HEK293 (cell line): Measurements from ENCODE around the gene TUFM.
A peak's percentile ranks its signal among the peaks of the same experiment; 100 is the strongest.

Experiments used
- CTCF ChIA-PET: fragments of 350-600 bp; formaldehyde crosslinking; extraction: SDS; loops from one replicate; lab custom pipeline; 2021; ENCODE audit warnings: antibody characterized with exemption; lab: Yijun Ruan, JAX
- POLR2A ChIA-PET: fragments of 300-600 bp; formaldehyde crosslinking; extraction: SDS; loops from one replicate; lab custom pipeline; 2020; ENCODE audit warnings: antibody characterized with exemption, inconsistent platforms; lab: Yijun Ruan, JAX
- H3K27ac ChIP-seq: fragments of 200-500 bp; sonication (Bioruptor generic); 2 replicates; pipeline ENCODE4 v1.5.1; 2014; ENCODE audit warnings: low read depth, low read length, control low read depth, inconsistent platforms; ENCODE audit errors: extremely low read depth
- H3K36me3 ChIP-seq, 2 experiments: fragments of 200-500 bp in 1 of 2; sonication (Bioruptor generic) in 1 of 2; 1 replicate in 1 of 2; 2 replicates in 1 of 2; pipeline ENCODE4 v1.5.1; 2014 to 2017; ENCODE audit warnings: inconsistent platforms in 2 of 2, low read length in 2 of 2; ENCODE audit not compliant: control insufficient read depth in 2 of 2, insufficient read depth in 1 of 2
- H3K4me1 ChIP-seq: fragments of 200-500 bp; sonication (Bioruptor generic); 2 replicates; pipeline ENCODE4 v1.5.1; 2014; ENCODE audit warnings: mild to moderate bottlenecking, low read length, inconsistent platforms; ENCODE audit not compliant: control insufficient read depth, insufficient read depth
- H3K4me3 ChIP-seq: 2 replicates; pipeline ENCODE4 v1.5.1; 2011; ENCODE audit warnings: low read depth, mild to moderate bottlenecking, control low read depth, low read length, moderate library complexity
- H3K9me3 ChIP-seq: fragments of 200-500 bp; sonication (Bioruptor generic); 2 replicates; pipeline ENCODE4 v1.5.1; 2014; ENCODE audit warnings: low read depth, low read length, inconsistent platforms; ENCODE audit not compliant: control insufficient read depth, insufficient read depth
- BCL11A ChIP-seq: fragments of 450-650 bp; formaldehyde crosslinking; IDR thresholded peaks from 2 replicates; pipeline ENCODE4 v1.5.1; 2016; ENCODE audit warnings: low read depth, missing biosample characterization, missing genetic modification characterization
- CTCF ChIP-seq: fragments of 450-650 bp; formaldehyde crosslinking; IDR thresholded peaks from 2 replicates; pipeline ENCODE4 v1.5.1; 2016; ENCODE audit warnings: missing biosample characterization, missing genetic modification characterization
- EGR2 ChIP-seq: fragments of 450-650 bp; formaldehyde crosslinking; IDR thresholded peaks from 2 replicates; pipeline ENCODE4 v1.5.1; 2016; ENCODE audit warnings: low read depth, missing biosample characterization, missing genetic modification characterization
- ELK4 ChIP-seq: IDR thresholded peaks from 2 replicates; pipeline ENCODE4 v1.6.1; 2011; ENCODE audit warnings: mild to moderate bottlenecking, low read depth, low read length, borderline replicate concordance
- GLI2 ChIP-seq: fragments of 450-650 bp; formaldehyde crosslinking; IDR thresholded peaks from 2 replicates; pipeline ENCODE4; 2017; ENCODE audit warnings: missing biosample characterization, missing genetic modification characterization, low read depth, borderline replicate concordance
- KLF10 ChIP-seq: fragments of 450-650 bp; IDR thresholded peaks from 2 replicates; pipeline ENCODE4 v1.5.1; 2018; ENCODE audit warnings: missing biosample characterization, mild to moderate bottlenecking, missing genetic modification characterization
- KLF9 ChIP-seq: fragments of 450-650 bp; formaldehyde crosslinking; IDR thresholded peaks from 2 replicates; pipeline ENCODE4 v1.5.1; 2016; ENCODE audit warnings: missing biosample characterization, missing genetic modification characterization, low read depth
- MZF1 ChIP-seq: fragments of 450-650 bp; formaldehyde crosslinking; IDR thresholded peaks from 2 replicates; pipeline ENCODE4 v1.5.1; 2017; ENCODE audit warnings: missing biosample characterization, missing genetic modification characterization, borderline replicate concordance
- PRDM2 ChIP-seq: fragments of 450-650 bp; formaldehyde crosslinking; IDR thresholded peaks from 2 replicates; pipeline ENCODE4 v1.5.1; 2016; ENCODE audit warnings: missing biosample characterization, missing genetic modification characterization, borderline replicate concordance
- SCRT2 ChIP-seq: fragments of 450-650 bp; formaldehyde crosslinking; IDR thresholded peaks from 2 replicates; pipeline ENCODE4 v1.5.1; 2016; ENCODE audit warnings: missing biosample characterization, missing genetic modification characterization
- SP2 ChIP-seq: fragments of 450-650 bp; formaldehyde crosslinking; IDR thresholded peaks from 2 replicates; pipeline ENCODE4 v1.5.1; 2016; ENCODE audit warnings: missing biosample characterization, missing genetic modification characterization
- SP3 ChIP-seq: fragments of 450-650 bp; formaldehyde crosslinking; IDR thresholded peaks from 2 replicates; pipeline ENCODE4 v1.5.1; 2016; ENCODE audit warnings: missing biosample characterization, missing genetic modification characterization
- YY1 ChIP-seq: fragments of 450-650 bp; formaldehyde crosslinking; IDR thresholded peaks from 2 replicates; pipeline ENCODE4 v1.5.1; 2018; ENCODE audit warnings: missing biosample characterization, missing genetic modification characterization
- ZFHX2 ChIP-seq: fragments of 450-650 bp; formaldehyde crosslinking; conservative IDR thresholded peaks from 2 replicates; pipeline ENCODE4 v1.5.1; 2016; ENCODE audit warnings: missing biosample characterization, missing genetic modification characterization
- ZNF132 ChIP-seq: fragments of 450-650 bp; formaldehyde crosslinking; IDR thresholded peaks from 2 replicates; pipeline ENCODE4 v1.5.1; 2017; ENCODE audit warnings: missing biosample characterization, missing genetic modification characterization, borderline replicate concordance
- ZNF184 ChIP-seq: fragments of 450-650 bp; IDR thresholded peaks from 2 replicates; pipeline ENCODE4 v1.5.1; 2018; ENCODE audit warnings: missing biosample characterization, mild to moderate bottlenecking, missing genetic modification characterization
- ZNF239 ChIP-seq: fragments of 450-650 bp; formaldehyde crosslinking; IDR thresholded peaks from 2 replicates; pipeline ENCODE4 v1.5.1; 2016; ENCODE audit warnings: missing biosample characterization, missing genetic modification characterization
- ZNF24 ChIP-seq: fragments of 450-650 bp; formaldehyde crosslinking; IDR thresholded peaks from 2 replicates; pipeline ENCODE4 v1.5.1; 2016; ENCODE audit warnings: missing biosample characterization, missing genetic modification characterization
- ZNF302 ChIP-seq: fragments of 450-650 bp; formaldehyde crosslinking; IDR thresholded peaks from 2 replicates; pipeline ENCODE4 v1.5.1; 2016; ENCODE audit warnings: missing biosample characterization, missing genetic modification characterization, low read depth
- ZNF423 ChIP-seq: fragments of 450-650 bp; formaldehyde crosslinking; IDR thresholded peaks from 2 replicates; pipeline ENCODE4 v1.5.1; 2016; ENCODE audit warnings: missing biosample characterization, missing genetic modification characterization
- ZNF501 ChIP-seq: fragments of 450-650 bp; formaldehyde crosslinking; IDR thresholded peaks from 2 replicates; pipeline ENCODE4 v1.5.1; 2016; ENCODE audit warnings: missing biosample characterization, missing genetic modification characterization
- ZNF624 ChIP-seq: fragments of 450-650 bp; formaldehyde crosslinking; IDR thresholded peaks from 2 replicates; pipeline ENCODE4 v1.5.1; 2017; ENCODE audit warnings: missing biosample characterization, missing genetic modification characterization
- ZNF664 ChIP-seq: fragments of 450-650 bp; formaldehyde crosslinking; IDR thresholded peaks from 2 replicates; pipeline ENCODE4 v1.5.1; 2016; ENCODE audit warnings: missing biosample characterization, missing genetic modification characterization
- ZNF670 ChIP-seq: fragments of 450-650 bp; formaldehyde crosslinking; IDR thresholded peaks from 2 replicates; pipeline ENCODE4 v1.5.1; 2016; ENCODE audit warnings: missing biosample characterization, missing genetic modification characterization, low read depth
- ZNF692 ChIP-seq: fragments of 450-650 bp; formaldehyde crosslinking; IDR thresholded peaks from 2 replicates; pipeline ENCODE4 v1.5.1; 2016; ENCODE audit warnings: missing biosample characterization, missing genetic modification characterization

Gene TUFM

GRCh38 chr16:28846933-28847273, 755 bp upstream of the TUFM start (continued):
- TF ChIP-seq ZNF24, result 0 out of 2 replicates have a peak, but pooled peaks have one; percentile 12
- TF ChIP-seq ZNF132, result no peak
- no peak for TF ChIP-seq ZNF302
- no peak for TF ChIP-seq PRDM2 (tag by site-specific recombination)
- no peak for TF ChIP-seq MZF1 (tag by site-specific recombination)
- no peak for TF ChIP-seq ZNF664 (tag by site-specific recombination)

GRCh38 chr16:28845761-28846079, 428 bp downstream of the TUFM start:
- no peak for TF ChIP-seq ZNF670 (tag by site-specific recombination)
- no peak for TF ChIP-seq ZNF239 (tag by site-specific recombination)
- TF ChIP-seq SCRT2 (tag by site-specific recombination), result peak; percentile 76
- Histone ChIP-seq H3K9me3 (no peaks in the 10 kb centered on the region), H3K27ac (peak overlapping the region; percentile 65; the same call in 1 of the 2 replicates), H3K36me3 (peaks cover 3 to 39% of the 10 kb centered on the region in 2 experiments; a peak in 2 of 3 replicates), H3K4me1 (no peaks in the 10 kb centered on the region), H3K4me3 (peak overlapping the region; percentile 95)
- CTCF ChIA-PET, result interaction anchor here (1.1 to 2.8 kb wide), 5 partner anchors 9 to 102 kb away, joined by 3 to 15 read pairs (median 6); partner anchors contain the start of gene SH2B1
- POLR2A ChIA-PET, result interaction anchor here (0.6 to 4.7 kb wide), 15 partner anchors 8 to 105 kb away, joined by 3 to 72 read pairs (median 5); partner anchors contain the start of genes ATP2A1, ATXN2L, NFATC2IP and RABEP2

- ChIA-PET POLR2A (interaction anchor here (0.5 to 4.7 kb wide), 12 partner anchors 9 to 754 kb away, joined by 3 to 72 read pairs (median 6); partner anchors contain the start of genes ATP2A1, ATXN2L, NFATC2IP and SH2B1), CTCF (interaction anchor here (1.1 to 1.6 kb wide), 3 partner anchors 10 to 100 kb away, joined by 5 to 12 read pairs (median 6); no protein-coding TSS in a partner anchor)
- no peaks in the 10 kb centered on the region for H3K4me1 ChIP-seq
- peak overlapping the region; percentile 65; the same call in 1 of the 2 replicates for H3K27ac ChIP-seq
- peak overlapping the region; percentile 95 for H3K4me3 ChIP-seq
- peaks cover 3 to 39% of the 10 kb centered on the region in 2 experiments; a peak in 2 of 3 replicates for H3K36me3 ChIP-seq
- H3K9me3 ChIP-seq, result no peaks in the 10 kb centered on the region
- no peak for TF ChIP-seq YY1 (tag by site-specific recombination)
- TF ChIP-seq SP3, result peak; percentile 68
- no peak for TF ChIP-seq BCL11A (tag by site-specific recombination)
- TF ChIP-seq ZNF692 (tag by site-specific recombination), result no peak
- TF ChIP-seq ZFHX2 (tag by site-specific recombination), result peak; percentile 40
- peak; percentile 81 for TF ChIP-seq SP2 (tag by site-specific recombination)
- no peak for TF ChIP-seq ELK4
- TF ChIP-seq EGR2 (tag by site-specific recombination), result peak; percentile 51; the same call in 1 of the 2 replicates
- TF ChIP-seq KLF10, result peak; percentile 21; the same call in 1 of the 2 replicates
- 0 out of 2 replicates have a peak, but pooled peaks have one; percentile 40 for TF ChIP-seq KLF9
- no peak for TF ChIP-seq ZNF184 (tag by site-specific recombination)
- TF ChIP-seq GLI2 (tag by site-specific recombination), result no peak
- TF ChIP-seq CTCF (tag by site-specific recombination), result no peak
- TF ChIP-seq ZNF423, result no peak
- TF ChIP-seq ZNF624 (tag by site-specific recombination), result no peak
- no peak for TF ChIP-seq ZNF501 (tag by site-specific recombination)
Measured at GRCh38 chr16:28845293-28845692, 855 bp downstream of the TUFM start.
